Peyer's patch (tissue), 4 donors: ENCODE measurements around the gene KLF11.
"Not testable (repeated sequence)": the region's sequence is repeated elsewhere in the genome, so short reads cannot be mapped to it uniquely, and the experiment has no call there.

Experiments used
- POLR2A ChIP-seq, 2 donors: fragments of 450-650 bp; IDR thresholded peaks; one replicate each; pipeline ENCODE4 v1.5.1; 2017; ENCODE audit warnings: antibody characterized with exemption in 2 of 2, mild to moderate bottlenecking in 2 of 2, moderate library complexity in 2 of 2
- TF ChIP-seq, protein P1 (sequence below), 6 experiments: fragments of 450-650 bp in 4 of 6; fragments of 200-600 bp in 2 of 6; sonication (generic) in 1 of 6; IDR thresholded peaks; one replicate each; pipeline ENCODE4 v1.5.1; 2017 to 2019; ENCODE audit warnings: antibody characterized with exemption in 6 of 6, mild to moderate bottlenecking in 3 of 6, moderate library complexity in 1 of 6

- TF ChIP-seq, protein P1, sequence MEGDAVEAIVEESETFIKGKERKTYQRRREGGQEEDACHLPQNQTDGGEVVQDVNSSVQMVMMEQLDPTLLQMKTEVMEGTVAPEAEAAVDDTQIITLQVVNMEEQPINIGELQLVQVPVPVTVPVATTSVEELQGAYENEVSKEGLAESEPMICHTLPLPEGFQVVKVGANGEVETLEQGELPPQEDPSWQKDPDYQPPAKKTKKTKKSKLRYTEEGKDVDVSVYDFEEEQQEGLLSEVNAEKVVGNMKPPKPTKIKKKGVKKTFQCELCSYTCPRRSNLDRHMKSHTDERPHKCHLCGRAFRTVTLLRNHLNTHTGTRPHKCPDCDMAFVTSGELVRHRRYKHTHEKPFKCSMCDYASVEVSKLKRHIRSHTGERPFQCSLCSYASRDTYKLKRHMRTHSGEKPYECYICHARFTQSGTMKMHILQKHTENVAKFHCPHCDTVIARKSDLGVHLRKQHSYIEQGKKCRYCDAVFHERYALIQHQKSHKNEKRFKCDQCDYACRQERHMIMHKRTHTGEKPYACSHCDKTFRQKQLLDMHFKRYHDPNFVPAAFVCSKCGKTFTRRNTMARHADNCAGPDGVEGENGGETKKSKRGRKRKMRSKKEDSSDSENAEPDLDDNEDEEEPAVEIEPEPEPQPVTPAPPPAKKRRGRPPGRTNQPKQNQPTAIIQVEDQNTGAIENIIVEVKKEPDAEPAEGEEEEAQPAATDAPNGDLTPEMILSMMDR (IDR thresholded peaks at IDR 0.05), result not testable (repeated sequence)
- not testable (repeated sequence) for TF ChIP-seq POLR2A (IDR thresholded peaks at IDR 0.05)
These were observed 32.3 kb upstream of the KLF11 start for GRCh38 chr2:10010861-10011605.
